ENCODE measurements around the gene PSMD2.

GRCh38 chr3:184275381-184275701 lies 23.7 kb upstream of the PSMD2 start:
- TF ChIP-seq CTCF (IDR thresholded peaks at IDR 0.05; ENCODE audit: low read length) (no peak), EZH2phosphoT487 (IDR thresholded peaks at IDR 0.05; ENCODE audit: low read length) (no peak)
